Coronary artery (tissue), 2 donors: ENCODE measurements around the gene EPOP.

Source experiments
- DNase-seq: peaks from one replicate; pipeline ENCODE4 v3.0.0-alpha.2; 2017; ENCODE audit warnings: low spot score
- H3K27ac ChIP-seq, 2 donors: fragments of 200-600 bp; sonication (generic); one replicate each; pipeline ENCODE4 v1.5.1; 2016 to 2019
- H3K4me3 ChIP-seq: fragments of 200-600 bp; sonication (generic); 2 replicates; pipeline ENCODE4 v1.5.1; 2016; ENCODE audit warnings: mild to moderate bottlenecking, moderate library complexity
- CTCF ChIP-seq: fragments of 200-600 bp; sonication (generic); IDR thresholded peaks from one replicate; pipeline ENCODE4 v1.5.1; 2019; ENCODE audit warnings: antibody characterized with exemption

Gene EPOP

GRCh38 chr17:38716368-38717005 lies 41.7 kb upstream of the EPOP start:
- no peak overlapping the region for H3K27ac ChIP-seq
- DNase-seq = no peak

DNA sequence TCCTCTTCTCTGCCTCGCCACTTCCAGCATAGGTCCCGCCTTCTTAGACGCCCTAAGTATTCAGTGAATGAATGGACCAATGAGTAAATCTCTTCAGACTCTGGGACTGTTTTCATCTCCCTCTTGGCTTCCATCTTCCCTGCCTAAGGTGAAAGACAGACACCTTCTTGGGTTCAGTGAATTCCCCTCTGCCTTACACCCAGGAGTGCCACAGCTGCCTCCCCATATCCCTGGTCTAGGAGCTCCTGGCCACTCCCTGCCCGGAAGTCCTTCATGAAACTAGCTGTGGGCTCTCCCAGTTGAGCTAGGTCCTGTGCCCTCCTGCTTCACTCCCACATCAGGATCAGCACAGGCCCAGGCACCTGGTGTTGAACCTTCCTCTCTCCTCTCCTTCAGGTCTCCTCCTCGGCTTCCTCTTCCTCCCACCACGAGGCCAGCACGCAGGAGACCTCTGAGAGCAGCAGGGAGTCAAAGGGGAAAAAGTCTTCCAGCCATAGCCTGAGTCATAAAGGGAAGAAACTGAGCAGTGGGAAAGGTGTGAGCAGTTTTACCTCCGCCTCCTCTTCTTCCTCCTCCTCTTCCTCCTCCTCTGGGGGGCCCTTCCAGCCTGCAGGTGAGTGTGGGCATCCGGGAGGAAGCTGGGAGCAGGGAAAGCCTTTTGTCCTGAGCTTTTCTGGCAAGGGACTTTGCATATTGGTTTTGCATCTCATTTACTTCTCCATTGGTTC lies 40.6 kb upstream of the EPOP start:
- no peak for DNase-seq
- Histone ChIP-seq H3K4me3 (no peak overlapping the region), H3K27ac (no peak overlapping the region)
- TF ChIP-seq CTCF = no peak

More at GRCh38 chr17:38716368-38717005, 41.7 kb upstream of the EPOP start:
- no peak for TF ChIP-seq CTCF
- H3K4me3 ChIP-seq = no peak overlapping the region

GRCh38 chr17:38713456-38714075 lies 38.8 kb upstream of the EPOP start:
- no peak for TF ChIP-seq CTCF
- Histone ChIP-seq H3K4me3 (no peak overlapping the region), H3K27ac (no peak overlapping the region)
- no peak for DNase-seq

GRCh38 chr17:38712593-38712992 lies 37.8 kb upstream of the EPOP start:
- Histone ChIP-seq H3K4me3 (no peak overlapping the region), H3K27ac (no peak overlapping the region)
- TF ChIP-seq CTCF = no peak
- no peak for DNase-seq

GRCh38 chr17:38711792-38712571 lies 37.2 kb upstream of the EPOP start:
- Histone ChIP-seq H3K27ac (no peak overlapping the region), H3K4me3 (no peak overlapping the region)
- no peak for DNase-seq
- TF ChIP-seq CTCF = no peak

- no peak for TF ChIP-seq CTCF
- H3K27ac ChIP-seq = no peak overlapping the region
- H3K4me3 ChIP-seq = no peak overlapping the region
- DNase-seq = no peak
Measured at GRCh38 chr17:38710985-38711384, 36.2 kb upstream of the EPOP start.
